Common myeloid progenitor, CD34-positive (primary cell): ENCODE results near the gene PYCARD.
A peak's percentile ranks its signal among the peaks of the same experiment; 100 is the strongest.

Source experiments
- CTCF ChIA-PET: fragments of 350-600 bp; sonication (Branson Sonifier 250); formaldehyde crosslinking; loops from one replicate; lab custom pipeline; 2021; ENCODE audit warnings: antibody characterized with exemption; lab: Charles Lee
- POLR2A ChIA-PET: fragments of 350-600 bp; sonication (Branson Sonifier 250); formaldehyde crosslinking; loops from one replicate; lab custom pipeline; 2021; ENCODE audit warnings: antibody characterized with exemption; lab: Charles Lee
- DNase-seq, 3 donors: peaks; one replicate each; pipeline versions ENCODE4 v3.0.0 to v3.0.0-alpha.2; 2013
- H3K27ac ChIP-seq, 2 experiments: 1 replicate in 1 of 2; 2 replicates in 1 of 2; pipeline ENCODE4 v1.7.0; 2013; ENCODE audit warnings: inconsistent platforms in 2 of 2, low read length in 2 of 2, mild to moderate bottlenecking in 2 of 2, low read depth in 1 of 2, moderate library complexity in 1 of 2; ENCODE audit not compliant: severe bottlenecking in 2 of 2, insufficient read depth in 1 of 2, poor library complexity in 1 of 2
- H3K27me3 ChIP-seq, 5 experiments: replicated peaks in 2 of 5; 1 replicate in 3 of 5; 2 replicates in 2 of 5; pipeline versions ENCODE4 v1.6.1 to v1.7.0; 2013; ENCODE audit warnings: low read length in 4 of 5, mild to moderate bottlenecking in 2 of 5, moderate library complexity in 2 of 5, inconsistent platforms in 1 of 5; ENCODE audit not compliant: insufficient read depth in 5 of 5, control insufficient read depth in 4 of 5
- H3K36me3 ChIP-seq, 4 experiments: 1 replicate in 2 of 4; 2 replicates in 2 of 4; pipeline versions ENCODE4 v1.6.1 to v1.7.0; 2013; ENCODE audit warnings: low read length in 3 of 4, control low read depth in 1 of 4, mild to moderate bottlenecking in 1 of 4; ENCODE audit not compliant: control insufficient read depth in 4 of 4, insufficient read depth in 4 of 4
- H3K4me1 ChIP-seq, 4 experiments: 1 replicate in 3 of 4; 2 replicates in 1 of 4; pipeline versions ENCODE4 v1.6.1 to v1.7.1; 2013; ENCODE audit warnings: low read length in 3 of 4, mild to moderate bottlenecking in 3 of 4, control low read depth in 1 of 4, inconsistent platforms in 1 of 4, moderate library complexity in 1 of 4; ENCODE audit not compliant: control insufficient read depth in 4 of 4, insufficient read depth in 4 of 4; ENCODE audit errors: control extremely low read depth in 1 of 4
- H3K4me3 ChIP-seq, 7 experiments: 1 replicate in 4 of 7; 2 replicates in 3 of 7; pipeline versions ENCODE4 v1.5.1 to v1.7.0; 2013; ENCODE audit warnings: mild to moderate bottlenecking in 7 of 7, low read length in 6 of 7, moderate library complexity in 6 of 7, inconsistent platforms in 2 of 7, low read depth in 2 of 7, control low read depth in 1 of 7; ENCODE audit not compliant: insufficient read depth in 4 of 7, control insufficient read depth in 1 of 7; ENCODE audit errors: extremely low read depth in 1 of 7
- H3K9me3 ChIP-seq, 5 experiments: 1 replicate in 4 of 5; 2 replicates in 1 of 5; pipeline versions ENCODE4 v1.6.1 to v1.7.1; 2013; ENCODE audit warnings: low read length in 4 of 5, mild to moderate bottlenecking in 2 of 5, inconsistent platforms in 1 of 5, low read depth in 1 of 5, moderate library complexity in 1 of 5; ENCODE audit not compliant: control insufficient read depth in 4 of 5, insufficient read depth in 2 of 5; ENCODE audit errors: control extremely low read depth in 1 of 5
- WGBS: methylation state at CpG from one replicate; pipeline ENCODE4 v1.1.5; 2013; ENCODE audit not compliant: insufficient coverage; 5-methylcytosine and 5-hydroxymethylcytosine counted together

The PYCARD gene

DNA sequence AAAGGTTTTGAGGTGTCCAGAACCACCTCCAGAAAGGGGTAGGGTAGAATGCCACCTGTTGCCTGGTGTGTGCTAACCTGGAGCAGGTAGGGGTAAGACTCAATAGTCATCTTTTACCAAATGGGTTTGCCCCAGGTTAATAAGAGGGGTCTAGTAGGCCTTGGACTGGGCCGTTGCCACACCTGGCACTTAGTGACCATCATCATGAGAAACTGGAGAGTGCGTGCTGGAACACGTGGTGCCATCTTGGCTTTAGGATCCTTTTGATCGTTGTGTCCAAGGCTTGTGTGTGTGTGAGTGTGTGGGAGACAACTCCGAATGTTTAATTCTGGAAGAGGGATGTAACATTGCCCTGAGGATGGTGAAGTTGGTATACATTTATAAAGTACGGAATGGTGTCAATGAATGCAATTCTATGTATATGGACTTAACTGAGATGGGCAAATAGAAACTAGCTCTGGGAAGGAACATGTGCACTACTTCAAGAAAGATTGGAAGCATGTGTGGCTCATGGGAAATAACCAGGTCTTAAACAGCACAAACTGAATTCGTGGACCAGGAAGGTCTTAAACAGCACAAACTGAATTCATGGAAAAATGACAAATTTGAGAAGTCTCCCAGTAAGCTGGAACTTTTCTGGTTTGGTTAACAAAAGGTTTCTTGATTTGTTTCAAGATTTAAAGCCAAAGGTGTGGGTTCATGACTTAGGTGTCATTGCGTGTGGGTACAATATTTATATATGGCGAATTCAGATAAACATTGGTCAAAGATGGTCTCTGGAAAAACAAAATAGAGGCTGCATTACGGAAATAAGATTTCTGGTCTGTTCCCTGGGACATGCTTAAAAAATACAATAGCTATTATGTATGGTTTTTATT, 15.4 kb downstream of the PYCARD start:
- ChIA-PET POLR2A (interaction anchor here (1.0 kb wide), 1 partner anchor 15 kb away, joined by 3 read pairs; the partner anchor contains the start of gene PYCARD), CTCF (interaction anchor here (1.2 kb wide), 1 partner anchor 14 kb away, joined by 3 read pairs; no protein-coding TSS in a partner anchor)
- H3K36me3 ChIP-seq: peaks cover 59 to 99% (median 90%) of the 10 kb centered on the region in 4 experiments
- 91% methylated on average over 8 of the region's 10 CpGs for WGBS
- peak overlapping the region in 1 of 2 experiments; percentile 10 for H3K27ac ChIP-seq
- H3K27me3 ChIP-seq: no peaks in the 10 kb centered on the region
- no peaks in the 10 kb centered on the region for H3K9me3 ChIP-seq
- peaks cover 16 to 42% (median 25%) of the 10 kb centered on the region in 4 experiments for H3K4me1 ChIP-seq
- H3K4me3 ChIP-seq: no peak overlapping the region
- DNase-seq: no peak

DNA sequence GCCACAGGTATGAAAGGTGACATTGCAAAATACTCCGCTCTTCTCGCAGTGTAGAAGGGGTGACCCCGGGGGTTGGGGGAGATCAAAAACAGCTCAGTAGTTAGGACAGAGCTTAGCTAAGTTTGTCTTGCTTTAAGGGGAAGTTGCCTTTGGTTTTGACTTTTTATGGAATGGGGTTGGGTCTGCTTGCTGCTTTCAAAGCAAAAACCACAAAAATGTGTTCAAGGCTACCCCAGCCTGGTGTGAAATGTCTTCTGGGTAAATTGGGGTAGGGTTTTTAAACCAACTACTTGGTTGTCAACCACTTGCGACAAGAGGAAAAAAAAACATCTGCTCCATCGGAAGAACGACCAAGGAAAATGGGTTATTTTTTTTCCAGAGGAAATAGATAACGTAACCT, 16.4 kb downstream of the PYCARD start:
- ChIA-PET CTCF (no interaction called here), POLR2A (no interaction called here)
- 82% methylated on average over 7 of the region's 7 CpGs for WGBS
- H3K9me3 ChIP-seq: no peaks in the 10 kb centered on the region
- H3K4me1 ChIP-seq: peaks cover 21 to 52% (median 33%) of the 10 kb centered on the region in 4 experiments
- H3K27ac ChIP-seq: no peak overlapping the region
- peak in 2 of 3 donors; percentile 51 to 55 for DNase-seq
- H3K27me3 ChIP-seq: no peaks in the 10 kb centered on the region
- H3K36me3 ChIP-seq: peaks cover 51 to 96% (median 82%) of the 10 kb centered on the region in 4 experiments
- peak overlapping the region in 1 of 7 experiments; percentile 0 for H3K4me3 ChIP-seq

DNA sequence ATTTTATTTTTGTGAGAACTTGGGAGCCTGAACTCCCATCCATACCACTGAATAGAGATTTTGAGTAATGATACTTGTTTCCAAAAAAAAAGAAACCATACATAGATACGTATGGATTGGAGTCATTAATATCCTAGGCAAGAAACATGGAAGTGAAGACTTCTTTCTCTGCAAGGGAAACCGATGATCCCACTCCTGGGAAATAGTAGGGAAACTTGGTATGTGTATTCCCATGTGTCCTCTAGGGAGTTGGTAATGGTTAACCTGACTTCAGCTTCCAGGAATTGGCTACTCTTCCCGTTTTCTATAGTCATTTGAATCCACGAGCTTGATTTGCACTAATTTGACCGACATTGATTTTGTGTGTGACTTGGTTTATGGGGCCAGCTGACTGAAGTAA, 17.2 kb downstream of the PYCARD start:
- H3K36me3 ChIP-seq: peaks cover 46 to 89% (median 74%) of the 10 kb centered on the region in 4 experiments
- WGBS: 94% methylated on average over 2 of the region's 5 CpGs
- POLR2A ChIA-PET: interaction anchor here (0.6 kb wide), 1 partner anchor 13 kb away, joined by 3 read pairs; no protein-coding TSS in a partner anchor
- no peak for DNase-seq
- no peak overlapping the region for H3K4me3 ChIP-seq
- peak overlapping the region in 1 of 2 experiments; percentile 21 for H3K27ac ChIP-seq
- peaks cover 21 to 55% (median 38%) of the 10 kb centered on the region in 4 experiments for H3K4me1 ChIP-seq
- no peaks in the 10 kb centered on the region for H3K27me3 ChIP-seq
- no peaks in the 10 kb centered on the region for H3K9me3 ChIP-seq
- CTCF ChIA-PET: no interaction called here

DNA sequence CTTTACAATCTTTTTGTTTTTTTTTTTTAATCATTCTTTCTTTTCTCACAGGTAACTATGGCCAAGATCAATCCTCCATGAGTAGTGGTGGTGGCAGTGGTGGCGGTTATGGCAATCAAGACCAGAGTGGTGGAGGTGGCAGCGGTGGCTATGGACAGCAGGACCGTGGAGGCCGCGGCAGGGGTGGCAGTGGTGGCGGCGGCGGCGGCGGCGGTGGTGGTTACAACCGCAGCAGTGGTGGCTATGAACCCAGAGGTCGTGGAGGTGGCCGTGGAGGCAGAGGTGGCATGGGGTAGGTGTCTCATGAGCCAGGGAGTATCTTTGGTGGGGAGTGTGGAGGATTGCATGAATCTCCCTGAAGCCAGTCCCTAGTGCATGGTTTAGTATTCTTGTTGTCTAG, 17.7 kb downstream of the PYCARD start:
- H3K4me1 ChIP-seq: peaks cover 21 to 55% (median 38%) of the 10 kb centered on the region in 4 experiments
- no peaks in the 10 kb centered on the region for H3K9me3 ChIP-seq
- WGBS: 98% methylated on average over 7 of the region's 14 CpGs
- H3K27me3 ChIP-seq: no peaks in the 10 kb centered on the region
- H3K27ac ChIP-seq: no peak overlapping the region
- DNase-seq: no peak
- ChIA-PET POLR2A (no interaction called here), CTCF (interaction anchor here (1.9 to 3.7 kb wide), 2 partner anchors 13 to 16 kb away, joined by 5 to 11 read pairs; no protein-coding TSS in a partner anchor)
- H3K36me3 ChIP-seq: peaks cover 42 to 85% (median 70%) of the 10 kb centered on the region in 4 experiments
- H3K4me3 ChIP-seq: no peak overlapping the region

DNA sequence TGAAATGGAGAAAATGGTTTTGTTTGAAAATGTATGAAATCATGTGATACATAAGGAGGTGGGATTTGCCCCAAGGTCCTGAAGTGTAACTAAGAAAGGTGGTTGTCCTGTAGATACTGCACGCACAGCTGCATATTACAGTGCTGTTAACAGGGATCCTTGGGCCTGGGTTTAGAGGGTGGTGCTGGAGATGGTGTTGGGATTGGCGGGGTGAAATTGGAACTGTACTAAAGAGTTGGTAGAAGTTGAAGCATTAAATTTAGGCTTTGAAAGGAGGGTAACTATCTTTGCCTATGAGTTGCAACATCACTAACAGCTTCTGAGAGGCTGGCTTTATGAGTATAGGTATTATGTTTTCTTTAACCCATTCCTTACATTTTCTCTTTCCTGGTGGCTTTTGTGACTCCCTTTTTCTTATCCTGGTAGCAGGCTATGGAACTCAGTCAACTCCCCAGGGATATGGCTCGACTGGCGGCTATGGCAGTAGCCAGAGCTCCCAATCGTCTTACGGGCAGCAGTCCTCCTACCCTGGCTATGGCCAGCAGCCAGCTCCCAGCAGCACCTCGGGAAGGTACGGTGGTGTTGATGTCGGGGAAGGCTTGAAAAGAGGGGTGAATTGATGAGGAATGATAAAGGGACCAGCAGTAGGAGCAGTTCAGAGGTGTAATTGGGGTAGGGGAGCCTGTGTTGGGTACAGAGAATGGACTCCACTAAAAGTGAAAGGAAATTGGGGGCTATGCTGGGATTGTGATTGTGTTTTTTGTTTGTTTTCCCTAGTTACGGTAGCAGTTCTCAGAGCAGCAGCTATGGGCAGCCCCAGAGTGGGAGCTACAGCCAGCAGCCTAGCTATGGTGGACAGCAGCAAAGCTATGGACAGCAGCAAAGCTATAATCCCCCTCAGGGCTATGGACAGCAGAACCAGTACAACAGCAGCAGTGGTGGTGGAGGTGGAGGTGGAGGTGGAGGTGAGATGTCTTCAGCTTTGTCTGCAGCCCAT, 18.8 kb downstream of the PYCARD start:
- H3K4me3 ChIP-seq: no peak overlapping the region

DNA sequence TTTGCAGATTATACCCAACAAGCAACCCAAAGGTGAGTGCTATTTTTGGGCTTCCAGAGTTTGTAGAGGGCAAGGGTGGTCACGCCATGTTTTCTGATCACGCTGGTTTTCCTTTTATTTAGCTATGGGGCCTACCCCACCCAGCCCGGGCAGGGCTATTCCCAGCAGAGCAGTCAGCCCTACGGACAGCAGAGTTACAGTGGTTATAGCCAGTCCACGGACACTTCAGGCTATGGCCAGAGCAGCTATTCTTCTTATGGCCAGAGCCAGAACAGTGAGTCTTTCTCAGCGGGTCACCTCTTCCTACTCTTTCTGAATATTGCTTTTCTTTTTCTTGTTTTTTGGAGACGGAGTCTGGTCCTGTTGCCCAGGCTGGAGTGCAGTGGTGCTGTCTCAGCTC, 20.2 kb downstream of the PYCARD start:
- H3K27ac ChIP-seq: peak overlapping the region in 1 of 2 experiments; percentile 46
- peaks cover 23 to 60% (median 47%) of the 10 kb centered on the region in 4 experiments for H3K36me3 ChIP-seq
- no peaks in the 10 kb centered on the region for H3K27me3 ChIP-seq
- WGBS: 67% methylated on average over 7 of the region's 7 CpGs
- peaks cover 28 to 69% (median 51%) of the 10 kb centered on the region in 4 experiments for H3K4me1 ChIP-seq
- CTCF ChIA-PET: interaction anchor here (1.0 to 3.7 kb wide), 3 partner anchors 15 to 40 kb away, joined by 3 to 11 read pairs (median 5); no protein-coding TSS in a partner anchor
- peak overlapping the region in 5 of 7 experiments; percentile 71 to 95 (median 92) for H3K4me3 ChIP-seq
- POLR2A ChIA-PET: interaction anchor here (1.4 kb wide), 1 partner anchor 13 kb away, joined by 4 read pairs; no protein-coding TSS in a partner anchor
- no peak for DNase-seq
- no peaks in the 10 kb centered on the region for H3K9me3 ChIP-seq

More for the DNA sequence above, 18.8 kb downstream of the PYCARD start:
- 99% methylated on average over 8 of the region's 10 CpGs for WGBS
- H3K9me3 ChIP-seq: no peaks in the 10 kb centered on the region
- peak overlapping the region; percentile 27 to 63 for H3K27ac ChIP-seq
- peaks cover 26 to 63% (median 46%) of the 10 kb centered on the region in 4 experiments for H3K4me1 ChIP-seq
- ChIA-PET POLR2A (interaction anchor here (1.4 kb wide), 1 partner anchor 12 kb away, joined by 4 read pairs; no protein-coding TSS in a partner anchor), CTCF (interaction anchor here (0.7 to 3.7 kb wide), 4 partner anchors 14 to 259 kb away, joined by 3 to 11 read pairs (median 4); partner anchors contain the start of gene ZNF843)
- no peak for DNase-seq
- no peaks in the 10 kb centered on the region for H3K27me3 ChIP-seq
- peaks cover 36 to 73% (median 59%) of the 10 kb centered on the region in 4 experiments for H3K36me3 ChIP-seq
